Stomach (tissue), 9 donors: Measurements from ENCODE around the gene TBK1. TPM values are rescaled to one million over a fixed set of nuclear protein-coding genes. Genes with fewer than 3 reads are reported as not detected.

Source experiments
- DNase-seq, 2 donors: peaks; one replicate each; pipeline versions ENCODE4 v3.0.0 to v3.0.0-alpha.2; 2013 to 2019
- H3K27ac ChIP-seq, 5 donors: fragments of 200-600 bp in 4 of 5; sonication (generic) in 4 of 5; one replicate each; pipeline ENCODE4 v1.5.1; 2013 to 2019; ENCODE audit warnings: mild to moderate bottlenecking in 1 of 5, moderate library complexity in 1 of 5
- H3K27me3 ChIP-seq, 3 donors: fragments of 200-600 bp; sonication (generic); one replicate each; pipeline ENCODE4 v1.5.1; 2017 to 2019; ENCODE audit warnings: mixed run types in 1 of 3
- H3K36me3 ChIP-seq, 4 donors: fragments of 200-600 bp; sonication (generic); 1 replicate in 3 of 4; 2 replicates in 1 of 4; pipeline ENCODE4 v1.5.1; 2016 to 2019
- H3K4me1 ChIP-seq, 4 donors: fragments of 200-600 bp; sonication (generic); one replicate each; pipeline ENCODE4 v1.5.1; 2016 to 2019
- H3K4me3 ChIP-seq, 4 donors: fragments of 200-600 bp; sonication (generic) in 3 of 4; one replicate each; pipeline ENCODE4 v1.5.1; 2016 to 2019; ENCODE audit warnings: mild to moderate bottlenecking in 1 of 4
- H3K9me3 ChIP-seq, 4 donors: fragments of 200-600 bp; sonication (generic); one replicate each; pipeline ENCODE4 v1.5.1; 2016 to 2019
- EP300 ChIP-seq: sonication (generic); formaldehyde crosslinking; IDR thresholded peaks from one replicate; pipeline ENCODE4 v1.6.1; 2017; ENCODE audit warnings: antibody characterized with exemption
- POLR2A ChIP-seq, 4 donors: fragments of 450-650 bp; IDR thresholded peaks; one replicate each; pipeline ENCODE4 v1.6.1; 2016; ENCODE audit warnings: antibody characterized with exemption in 4 of 4, control low read depth in 2 of 4, mild to moderate bottlenecking in 1 of 4, moderate library complexity in 1 of 4
- POLR2AphosphoS5 ChIP-seq, 3 donors: sonication (generic); formaldehyde crosslinking; IDR thresholded peaks; one replicate each; pipeline ENCODE4 v1.6.1; 2016; ENCODE audit warnings: antibody characterized with exemption in 3 of 3
- WGBS, 5 donors: extraction: QIAGEN DNeasy Blood & Tissue Kit in 3 of 5; methylation state at CpG; one replicate each; pipeline versions ENCODE4 v1.1.5 to v1.1.7; 2013 to 2018; 5-methylcytosine and 5-hydroxymethylcytosine counted together
- intact Hi-C: fragments of 100-400 bp; cut with DNase I; formaldehyde crosslinking; loops from one replicate; pipeline ENCODE4 v1.15.1; 2023; ENCODE audit warnings: low total_unique reads
- polyA plus RNA-seq, 3 donors: library from polyadenylated mRNA; stranded (reverse); fragments of 200-250 nt; gene quantifications; one replicate each; pipeline ENCODE4 v1.2.3, GENCODE V29; 2013
- total RNA-seq, 5 donors: library from RNA; depleted of rRNA; stranded (reverse); fragments of >200 nt; gene quantifications; one replicate each; pipeline versions ENCODE4 v1.1.0 to v1.2.3, GENCODE V29; 2014 to 2016
- TF ChIP-seq, protein P1 (sequence below), 7 experiments: fragments of 450-650 bp in 4 of 7; fragments of 200-600 bp in 3 of 7; sonication (generic) in 3 of 7; IDR thresholded peaks; one replicate each; pipeline ENCODE4 v1.5.1; 2016 to 2019; ENCODE audit warnings: antibody characterized with exemption in 7 of 7, control low read depth in 2 of 7, mild to moderate bottlenecking in 1 of 7
- donor health status: healthy with polysubstance abuse.
- donor health status: Bipolar disorder and iron deficiency.
- donor health status: healthy.

The TBK1 gene
- total and polyA plus RNA-seq, 8 donors = 1.4 to 45.5 (median 12.4) TPM

DNA sequence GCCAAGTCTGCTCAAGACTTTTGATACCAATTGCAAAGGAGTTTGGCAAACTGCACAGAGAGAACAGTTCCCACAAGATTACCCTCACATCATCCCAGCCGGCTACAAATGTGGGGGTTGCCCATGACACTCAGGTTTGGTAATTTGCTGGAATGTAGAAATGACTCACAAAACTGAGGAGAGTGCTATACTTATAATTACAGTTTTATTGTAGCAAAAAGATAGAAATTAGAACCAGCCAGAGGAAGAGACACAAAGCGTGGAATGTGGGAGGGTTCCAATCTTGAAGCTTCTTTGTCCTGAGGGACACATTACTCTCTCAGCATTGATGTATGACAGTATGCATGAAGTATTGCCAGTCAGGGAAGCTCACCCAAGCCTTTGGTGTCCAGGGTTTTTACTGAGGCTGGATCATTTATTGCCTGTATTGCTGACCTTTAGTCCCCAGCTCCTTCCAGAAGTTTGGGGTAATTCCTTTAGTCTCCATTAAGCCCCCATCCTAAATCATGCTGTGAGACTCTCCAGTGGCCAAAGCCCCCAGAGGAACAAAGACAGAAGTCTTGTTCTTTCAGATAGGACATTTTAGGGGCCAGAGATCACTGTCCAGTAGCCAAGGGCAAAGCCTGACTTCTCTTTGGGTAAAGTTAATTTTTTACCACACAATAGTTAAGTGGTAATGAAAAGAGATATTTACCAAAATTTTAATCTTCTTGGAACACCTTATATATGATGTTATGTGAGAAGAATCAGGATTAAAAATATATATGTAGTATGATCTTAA is 9.9 kb downstream of the TBK1 start:
- no peak overlapping the region for H3K4me3 ChIP-seq
- 82 to 95% (median 88%) methylated on average over 2 of the region's 2 CpGs for WGBS, 5 donors
- no peaks in the 10 kb centered on the region for H3K9me3 ChIP-seq
- no peaks in the 10 kb centered on the region for H3K27me3 ChIP-seq
- peaks cover 11 to 73% (median 62%) of the 10 kb centered on the region in 4 donors for H3K36me3 ChIP-seq
- no peak for TF ChIP-seq POLR2AphosphoS5 (IDR thresholded peaks at IDR 0.05)
- TF ChIP-seq, protein P1, sequence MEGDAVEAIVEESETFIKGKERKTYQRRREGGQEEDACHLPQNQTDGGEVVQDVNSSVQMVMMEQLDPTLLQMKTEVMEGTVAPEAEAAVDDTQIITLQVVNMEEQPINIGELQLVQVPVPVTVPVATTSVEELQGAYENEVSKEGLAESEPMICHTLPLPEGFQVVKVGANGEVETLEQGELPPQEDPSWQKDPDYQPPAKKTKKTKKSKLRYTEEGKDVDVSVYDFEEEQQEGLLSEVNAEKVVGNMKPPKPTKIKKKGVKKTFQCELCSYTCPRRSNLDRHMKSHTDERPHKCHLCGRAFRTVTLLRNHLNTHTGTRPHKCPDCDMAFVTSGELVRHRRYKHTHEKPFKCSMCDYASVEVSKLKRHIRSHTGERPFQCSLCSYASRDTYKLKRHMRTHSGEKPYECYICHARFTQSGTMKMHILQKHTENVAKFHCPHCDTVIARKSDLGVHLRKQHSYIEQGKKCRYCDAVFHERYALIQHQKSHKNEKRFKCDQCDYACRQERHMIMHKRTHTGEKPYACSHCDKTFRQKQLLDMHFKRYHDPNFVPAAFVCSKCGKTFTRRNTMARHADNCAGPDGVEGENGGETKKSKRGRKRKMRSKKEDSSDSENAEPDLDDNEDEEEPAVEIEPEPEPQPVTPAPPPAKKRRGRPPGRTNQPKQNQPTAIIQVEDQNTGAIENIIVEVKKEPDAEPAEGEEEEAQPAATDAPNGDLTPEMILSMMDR (IDR thresholded peaks at IDR 0.05) = no peak
- no peak for DNase-seq
- no peak overlapping the region for H3K27ac ChIP-seq
- H3K4me1 ChIP-seq = peaks cover 6 to 32% (median 19%) of the 10 kb centered on the region in 4 donors
- intact Hi-C loops = no loop called here

DNA sequence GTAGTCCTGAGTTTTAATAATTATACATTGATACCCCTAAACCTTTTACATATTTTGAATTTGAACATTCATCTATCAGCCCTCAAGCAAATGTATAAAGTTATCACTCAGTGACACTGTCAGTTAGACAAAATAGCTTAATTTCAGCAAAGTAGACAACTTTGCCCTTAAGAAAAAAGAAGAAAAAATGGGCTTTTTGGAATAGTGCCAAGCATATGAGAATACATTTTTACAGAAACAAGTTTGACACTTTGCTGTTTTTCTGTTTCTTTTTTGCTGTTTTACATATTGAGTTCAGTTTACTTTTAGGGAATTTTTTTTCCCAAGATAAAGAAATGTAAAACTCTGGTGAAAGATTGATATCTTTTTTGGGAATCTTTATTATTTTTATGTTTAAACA is 14.3 kb downstream of the TBK1 start:
- H3K27ac ChIP-seq = no peak overlapping the region
- no peak for TF ChIP-seq POLR2A (IDR thresholded peaks at IDR 0.05)
- DNase-seq = no peak
- H3K4me3 ChIP-seq = no peak overlapping the region
- peaks cover 0 to 8% (median 0%) of the 10 kb centered on the region in 4 donors for H3K4me1 ChIP-seq
- H3K9me3 ChIP-seq = no peaks in the 10 kb centered on the region
- no peaks in the 10 kb centered on the region for H3K27me3 ChIP-seq
- H3K36me3 ChIP-seq = peaks cover 32 to 95% (median 89%) of the 10 kb centered on the region in 4 donors
- intact Hi-C loops = no loop called here

DNA sequence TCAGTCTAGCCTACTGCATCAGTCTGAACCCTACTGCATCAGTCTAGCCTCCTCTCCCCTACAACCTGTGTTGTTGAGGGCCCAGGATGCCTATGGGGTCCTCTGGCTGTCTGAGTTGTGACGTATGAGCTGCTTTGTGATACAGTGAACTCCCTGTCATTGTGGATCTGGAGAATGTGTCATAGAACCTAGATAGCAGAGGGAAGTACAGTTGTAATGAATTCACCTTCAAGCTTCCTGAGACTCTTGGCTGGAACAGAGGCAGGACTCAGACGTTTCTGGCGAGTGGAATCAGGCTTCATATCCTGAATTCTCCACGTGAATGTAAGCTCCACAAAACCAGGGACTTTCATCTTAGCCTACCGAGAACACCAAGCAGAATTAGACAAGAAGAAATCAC is 17.0 kb downstream of the TBK1 start:
- Histone ChIP-seq H3K4me1 (peaks cover 0 to 8% (median 0%) of the 10 kb centered on the region in 4 donors), H3K27me3 (no peaks in the 10 kb centered on the region), H3K36me3 (peaks cover 32 to 98% (median 96%) of the 10 kb centered on the region in 4 donors), H3K9me3 (no peaks in the 10 kb centered on the region), H3K4me3 (no peak overlapping the region), H3K27ac (no peak overlapping the region)
- 67 to 83% (median 72%) methylated on average over 5 of the region's 5 CpGs for WGBS, 5 donors
- no peak for DNase-seq
- intact Hi-C loops = no loop called here
- no peak for TF ChIP-seq EP300
- TF ChIP-seq, protein P1 (IDR thresholded peaks at IDR 0.05) = no peak
- TF ChIP-seq POLR2AphosphoS5 (IDR thresholded peaks at IDR 0.05) = no peak
- TF ChIP-seq POLR2A (IDR thresholded peaks at IDR 0.05) = no peak

DNA sequence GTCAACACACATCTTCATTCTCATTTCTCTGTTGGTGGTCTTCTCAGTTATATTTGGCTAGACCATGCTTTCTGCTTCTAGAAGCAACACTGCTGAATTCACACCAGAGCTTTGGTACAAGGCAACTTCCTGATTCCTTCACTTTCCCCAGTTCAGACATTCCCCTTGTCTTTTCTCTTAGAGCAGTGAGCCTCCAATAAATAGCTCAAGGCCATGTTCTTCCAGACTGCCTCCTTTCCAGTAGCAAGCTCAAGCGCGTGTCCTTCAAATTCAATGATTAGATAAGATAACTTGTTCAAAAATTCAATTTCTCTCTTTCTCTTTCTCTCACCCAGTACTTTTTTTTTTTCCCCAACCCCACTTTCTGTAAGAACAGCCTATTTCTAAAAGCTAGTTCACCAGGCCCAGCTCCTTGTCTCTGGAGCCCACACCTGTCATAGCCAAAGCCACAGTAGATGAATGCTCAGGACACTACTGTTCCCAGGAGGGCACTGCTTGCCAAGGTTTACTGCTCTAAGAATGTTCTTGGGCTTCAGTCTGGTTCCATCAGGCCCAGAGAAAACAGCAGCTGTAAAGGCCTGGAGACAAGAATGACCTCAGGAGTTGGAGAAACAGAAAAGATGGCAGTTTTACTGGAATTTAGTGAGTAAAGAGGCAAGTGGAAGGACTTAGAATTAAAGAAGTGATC is 17.7 kb downstream of the TBK1 start:
- Histone ChIP-seq H3K9me3 (no peaks in the 10 kb centered on the region), H3K4me1 (peaks cover 0 to 8% (median 0%) of the 10 kb centered on the region in 4 donors), H3K27me3 (no peaks in the 10 kb centered on the region), H3K36me3 (peaks cover 31 to 98% (median 96%) of the 10 kb centered on the region in 4 donors), H3K27ac (no peak overlapping the region), H3K4me3 (no peak overlapping the region)
- no peak for DNase-seq
- 64 to 90% (median 78%) methylated on average over 2 of the region's 2 CpGs for WGBS, 5 donors
- TF ChIP-seq, protein P1 (IDR thresholded peaks at IDR 0.05) = no peak
- TF ChIP-seq POLR2A (IDR thresholded peaks at IDR 0.05) (no peak), EP300 (no peak), POLR2AphosphoS5 (IDR thresholded peaks at IDR 0.05) (no peak)
- intact Hi-C loops = no loop called here
